Liver (tissue), 9 donors: Measurements from ENCODE around the gene B9D2. TPM values are rescaled to one million over a fixed set of nuclear protein-coding genes. Genes with fewer than 3 reads are reported as not detected.

Experiments used
- DNase-seq: peaks from one replicate; pipeline ENCODE4 v3.0.0-alpha.2; 2017; ENCODE audit warnings: low spot score
- H3K27ac ChIP-seq, 2 donors: one replicate each; pipeline ENCODE4 v1.7.0; 2013; ENCODE audit warnings: inconsistent platforms in 2 of 2, low read length in 2 of 2, control low read depth in 1 of 2, low read depth in 1 of 2, mild to moderate bottlenecking in 1 of 2
- H3K27me3 ChIP-seq, 4 donors: one replicate each; pipeline versions ENCODE4 v1.6.1 to v1.7.0; 2013; ENCODE audit warnings: low read length in 3 of 4, inconsistent platforms in 1 of 4, mild to moderate bottlenecking in 1 of 4, moderate library complexity in 1 of 4; ENCODE audit not compliant: control insufficient read depth in 4 of 4, insufficient read depth in 4 of 4
- H3K36me3 ChIP-seq, 4 donors: one replicate each; pipeline versions ENCODE4 v1.6.1 to v1.7.0; 2013; ENCODE audit warnings: low read length in 3 of 4, mild to moderate bottlenecking in 3 of 4, low read depth in 1 of 4, moderate library complexity in 1 of 4; ENCODE audit not compliant: control insufficient read depth in 4 of 4, insufficient read depth in 3 of 4
- H3K4me1 ChIP-seq, 4 donors: one replicate each; pipeline versions ENCODE4 v1.6.1 to v1.7.0; 2013; ENCODE audit warnings: low read length in 3 of 4, mild to moderate bottlenecking in 3 of 4, moderate library complexity in 1 of 4; ENCODE audit not compliant: control insufficient read depth in 4 of 4, insufficient read depth in 4 of 4
- H3K4me3 ChIP-seq, 3 donors: one replicate each; pipeline versions ENCODE4 v1.6.1 to v1.7.0; 2013; ENCODE audit warnings: low read length in 3 of 3, control low read depth in 1 of 3, low read depth in 1 of 3, mild to moderate bottlenecking in 1 of 3
- H3K9ac ChIP-seq, 2 donors: one replicate each; pipeline ENCODE4 v1.7.0; 2013; ENCODE audit warnings: low read length in 2 of 2, mild to moderate bottlenecking in 2 of 2, moderate library complexity in 2 of 2, control low read depth in 1 of 2, low read depth in 1 of 2
- H3K9me3 ChIP-seq, 4 donors: one replicate each; pipeline versions ENCODE4 v1.6.1 to v1.7.0; 2013; ENCODE audit warnings: low read length in 3 of 4; ENCODE audit not compliant: control insufficient read depth in 4 of 4
- EGR1 ChIP-seq, 2 donors: IDR thresholded peaks; 2 replicates each; pipeline ENCODE4 v1.6.1; 2016 to 2018; ENCODE audit warnings: antibody characterized with exemption in 2 of 2, low read depth in 2 of 2
- FOXA1 ChIP-seq: IDR thresholded peaks from 2 replicates; pipeline ENCODE4 v1.6.1; 2016; ENCODE audit warnings: antibody characterized with exemption
- FOXA2 ChIP-seq: IDR thresholded peaks from 2 replicates; pipeline ENCODE4 v1.6.1; 2016; ENCODE audit warnings: antibody characterized with exemption
- GABPA ChIP-seq, 2 donors: IDR thresholded peaks in 1 of 2; conservative IDR thresholded peaks in 1 of 2; 2 replicates each; pipeline ENCODE4 v1.6.1; 2016; ENCODE audit warnings: antibody characterized with exemption in 2 of 2, mild to moderate bottlenecking in 1 of 2, moderate library complexity in 1 of 2
- HNF4A ChIP-seq, 2 donors: conservative IDR thresholded peaks; 2 replicates each; pipeline ENCODE4 v1.6.1; 2016; ENCODE audit warnings: antibody characterized with exemption in 2 of 2, mild to moderate bottlenecking in 2 of 2
- HNF4G ChIP-seq: IDR thresholded peaks from 2 replicates; pipeline ENCODE4 v1.6.1; 2016; ENCODE audit warnings: antibody characterized with exemption
- JUND ChIP-seq, 2 donors: IDR thresholded peaks; 2 replicates each; pipeline ENCODE4 v1.6.1; 2016; ENCODE audit warnings: antibody characterized with exemption in 2 of 2
- NR2F2 ChIP-seq: IDR thresholded peaks from 2 replicates; pipeline ENCODE4 v1.6.1; 2016; ENCODE audit warnings: antibody characterized with exemption
- RAD21 ChIP-seq, 2 donors: IDR thresholded peaks; 2 replicates each; pipeline ENCODE4 v1.6.1; 2016; ENCODE audit warnings: antibody characterized with exemption in 2 of 2, mild to moderate bottlenecking in 2 of 2
- RXRA ChIP-seq, 2 donors: IDR thresholded peaks; 2 replicates each; pipeline ENCODE4 v1.6.1; 2017 to 2018; ENCODE audit warnings: antibody characterized with exemption in 2 of 2, mild to moderate bottlenecking in 1 of 2
- SP1 ChIP-seq: IDR thresholded peaks from 2 replicates; pipeline ENCODE4 v1.6.1; 2018; ENCODE audit warnings: antibody characterized with exemption, mild to moderate bottlenecking
- TAF1 ChIP-seq: conservative IDR thresholded peaks from 2 replicates; pipeline ENCODE4 v1.6.1; 2016; ENCODE audit warnings: antibody characterized with exemption, mild to moderate bottlenecking
- YY1 ChIP-seq: IDR thresholded peaks from 2 replicates; pipeline ENCODE4 v1.6.1; 2016; ENCODE audit warnings: antibody characterized with exemption, mild to moderate bottlenecking
- WGBS: extraction: QIAGEN DNeasy Blood & Tissue Kit; methylation state at CpG from one replicate; pipeline ENCODE4 v1.1.7; 2013; 5-methylcytosine and 5-hydroxymethylcytosine counted together
- polyA plus RNA-seq, 2 donors: library from polyadenylated mRNA; stranded (reverse) in 1 of 2; unstranded in 1 of 2; fragments of 200-250 nt in 1 of 2; fragments of >200 nt in 1 of 2; fragmentation: Nextera tagmentation in 1 of 2; extraction: Ambion mirVana in 1 of 2; gene quantifications; one replicate each; pipeline versions ENCODE4 v1.2.1 to v1.2.3, GENCODE V29; 2013 to 2015
- total RNA-seq, 2 donors: library from RNA; depleted of rRNA; stranded (reverse); fragments of >200 nt; gene quantifications; one replicate each; pipeline ENCODE4 v1.2.3, GENCODE V29; 2014
- TF ChIP-seq, protein P1 (sequence below): IDR thresholded peaks from 2 replicates; pipeline ENCODE4 v1.6.1; 2016; ENCODE audit warnings: antibody characterized with exemption
- TF ChIP-seq, protein P2 (sequence below): IDR thresholded peaks from 2 replicates; pipeline ENCODE4 v1.6.1; 2016; ENCODE audit warnings: antibody characterized with exemption, mild to moderate bottlenecking
- TF ChIP-seq, protein P3 (sequence below): IDR thresholded peaks from 2 replicates; pipeline ENCODE4 v1.6.1; 2016; ENCODE audit warnings: antibody characterized with exemption
- TF ChIP-seq, protein P4 (sequence below): fragments of 150-350 bp; IDR thresholded peaks from 2 replicates; pipeline ENCODE4 v1.5.1; 2017; ENCODE audit warnings: improper control_type of control experiment, low read depth, low read length; ENCODE audit not compliant: missing input control
- donor health status: healthy.
- donor health status: healthy.
- donor health status: healthy.
- donor health status: healthy.
- donor health status: healthy.

B9D2 gene
- total and polyA plus RNA-seq, 4 donors, result 2.4 to 3.7 (median 3.0) TPM

GRCh38 chr19:41411968-41412265 lies 48.0 kb upstream of the B9D2 start:
- no peak for DNase-seq
- TF ChIP-seq FOXA2 (no peak), HNF4A (conservative IDR thresholded peaks at IDR 0.05) (no peak), SP1 (no peak), RXRA (IDR thresholded peaks at IDR 0.05) (no peak), NR2F2 (no peak), TAF1 (no peak), GABPA (IDR thresholded peaks at IDR 0.05 in 1 of 2, conservative IDR thresholded peaks at IDR 0.05 in 1 of 2) (no peak)
- TF ChIP-seq, protein P1, sequence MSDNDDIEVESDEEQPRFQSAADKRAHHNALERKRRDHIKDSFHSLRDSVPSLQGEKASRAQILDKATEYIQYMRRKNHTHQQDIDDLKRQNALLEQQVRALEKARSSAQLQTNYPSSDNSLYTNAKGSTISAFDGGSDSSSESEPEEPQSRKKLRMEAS, result no peak
- TF ChIP-seq, protein P2, sequence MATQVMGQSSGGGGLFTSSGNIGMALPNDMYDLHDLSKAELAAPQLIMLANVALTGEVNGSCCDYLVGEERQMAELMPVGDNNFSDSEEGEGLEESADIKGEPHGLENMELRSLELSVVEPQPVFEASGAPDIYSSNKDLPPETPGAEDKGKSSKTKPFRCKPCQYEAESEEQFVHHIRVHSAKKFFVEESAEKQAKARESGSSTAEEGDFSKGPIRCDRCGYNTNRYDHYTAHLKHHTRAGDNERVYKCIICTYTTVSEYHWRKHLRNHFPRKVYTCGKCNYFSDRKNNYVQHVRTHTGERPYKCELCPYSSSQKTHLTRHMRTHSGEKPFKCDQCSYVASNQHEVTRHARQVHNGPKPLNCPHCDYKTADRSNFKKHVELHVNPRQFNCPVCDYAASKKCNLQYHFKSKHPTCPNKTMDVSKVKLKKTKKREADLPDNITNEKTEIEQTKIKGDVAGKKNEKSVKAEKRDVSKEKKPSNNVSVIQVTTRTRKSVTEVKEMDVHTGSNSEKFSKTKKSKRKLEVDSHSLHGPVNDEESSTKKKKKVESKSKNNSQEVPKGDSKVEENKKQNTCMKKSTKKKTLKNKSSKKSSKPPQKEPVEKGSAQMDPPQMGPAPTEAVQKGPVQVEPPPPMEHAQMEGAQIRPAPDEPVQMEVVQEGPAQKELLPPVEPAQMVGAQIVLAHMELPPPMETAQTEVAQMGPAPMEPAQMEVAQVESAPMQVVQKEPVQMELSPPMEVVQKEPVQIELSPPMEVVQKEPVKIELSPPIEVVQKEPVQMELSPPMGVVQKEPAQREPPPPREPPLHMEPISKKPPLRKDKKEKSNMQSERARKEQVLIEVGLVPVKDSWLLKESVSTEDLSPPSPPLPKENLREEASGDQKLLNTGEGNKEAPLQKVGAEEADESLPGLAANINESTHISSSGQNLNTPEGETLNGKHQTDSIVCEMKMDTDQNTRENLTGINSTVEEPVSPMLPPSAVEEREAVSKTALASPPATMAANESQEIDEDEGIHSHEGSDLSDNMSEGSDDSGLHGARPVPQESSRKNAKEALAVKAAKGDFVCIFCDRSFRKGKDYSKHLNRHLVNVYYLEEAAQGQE, result no peak
- WGBS, result 96% methylated on average over 11 of the region's 11 CpGs
- Histone ChIP-seq H3K27ac (no peak overlapping the region), H3K36me3 (peaks cover 5 to 46% (median 24%) of the 10 kb centered on the region in 4 donors), H3K4me3 (no peak overlapping the region), H3K9ac (no peak overlapping the region), H3K9me3 (no peaks in the 10 kb centered on the region), H3K27me3 (no peaks in the 10 kb centered on the region), H3K4me1 (peaks cover 9 to 11% (median 10%) of the 10 kb centered on the region in 4 donors)

GRCh38 chr19:41411100-41411967 lies 47.4 kb upstream of the B9D2 start:
- H3K4me1 ChIP-seq, result peaks cover 9 to 13% (median 11%) of the 10 kb centered on the region in 4 donors
- DNase-seq, result no peak
- TF ChIP-seq YY1 (no peak), SP1 (no peak), FOXA2 (no peak), TAF1 (no peak), EGR1 (IDR thresholded peaks at IDR 0.05; ENCODE audit: low read depth in 2 of 2) (no peak), RAD21 (IDR thresholded peaks at IDR 0.05) (no peak), RXRA (IDR thresholded peaks at IDR 0.05) (no peak), HNF4G (no peak), HNF4A (conservative IDR thresholded peaks at IDR 0.05) (no peak), FOXA1 (no peak), GABPA (IDR thresholded peaks at IDR 0.05 in 1 of 2, conservative IDR thresholded peaks at IDR 0.05 in 1 of 2) (no peak), JUND (IDR thresholded peaks at IDR 0.05) (no peak), NR2F2 (no peak)
- TF ChIP-seq, protein P3, sequence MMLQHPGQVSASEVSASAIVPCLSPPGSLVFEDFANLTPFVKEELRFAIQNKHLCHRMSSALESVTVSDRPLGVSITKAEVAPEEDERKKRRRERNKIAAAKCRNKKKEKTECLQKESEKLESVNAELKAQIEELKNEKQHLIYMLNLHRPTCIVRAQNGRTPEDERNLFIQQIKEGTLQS, result no peak
- TF ChIP-seq, protein P1, result no peak
- TF ChIP-seq, protein P4, sequence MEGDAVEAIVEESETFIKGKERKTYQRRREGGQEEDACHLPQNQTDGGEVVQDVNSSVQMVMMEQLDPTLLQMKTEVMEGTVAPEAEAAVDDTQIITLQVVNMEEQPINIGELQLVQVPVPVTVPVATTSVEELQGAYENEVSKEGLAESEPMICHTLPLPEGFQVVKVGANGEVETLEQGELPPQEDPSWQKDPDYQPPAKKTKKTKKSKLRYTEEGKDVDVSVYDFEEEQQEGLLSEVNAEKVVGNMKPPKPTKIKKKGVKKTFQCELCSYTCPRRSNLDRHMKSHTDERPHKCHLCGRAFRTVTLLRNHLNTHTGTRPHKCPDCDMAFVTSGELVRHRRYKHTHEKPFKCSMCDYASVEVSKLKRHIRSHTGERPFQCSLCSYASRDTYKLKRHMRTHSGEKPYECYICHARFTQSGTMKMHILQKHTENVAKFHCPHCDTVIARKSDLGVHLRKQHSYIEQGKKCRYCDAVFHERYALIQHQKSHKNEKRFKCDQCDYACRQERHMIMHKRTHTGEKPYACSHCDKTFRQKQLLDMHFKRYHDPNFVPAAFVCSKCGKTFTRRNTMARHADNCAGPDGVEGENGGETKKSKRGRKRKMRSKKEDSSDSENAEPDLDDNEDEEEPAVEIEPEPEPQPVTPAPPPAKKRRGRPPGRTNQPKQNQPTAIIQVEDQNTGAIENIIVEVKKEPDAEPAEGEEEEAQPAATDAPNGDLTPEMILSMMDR, result no peak
- TF ChIP-seq, protein P2, result no peak
- H3K9ac ChIP-seq, result no peak overlapping the region
- peaks cover 5 to 41% (median 23%) of the 10 kb centered on the region in 4 donors for H3K36me3 ChIP-seq
- 91% methylated on average over 9 of the region's 9 CpGs for WGBS
- H3K9me3 ChIP-seq, result no peaks in the 10 kb centered on the region
- no peaks in the 10 kb centered on the region for H3K27me3 ChIP-seq
- no peak overlapping the region for H3K27ac ChIP-seq
- H3K4me3 ChIP-seq, result no peak overlapping the region
